HG03354 (cell line): Measurements from ENCODE around the gene MYOM3.
"Not testable (repeated sequence)": the region's sequence is repeated elsewhere in the genome, so short reads cannot be mapped to it uniquely, and the experiment has no call there.

Experiments
- ATAC-seq: cut with Tn5 transposase; IDR thresholded peaks from one replicate; pipeline ENCODE4 v1.9.1; 2021; ENCODE audit warnings: mild to moderate bottlenecking; ENCODE audit not compliant: unreplicated experiment, poor library complexity, severe bottlenecking

MYOM3 gene

GRCh38 chr1:24012878-24013277 is 99.1 kb downstream of the MYOM3 start:
- not testable (repeated sequence) for ATAC-seq

GRCh38 chr1:24010650-24011049 is 101.3 kb downstream of the MYOM3 start:
- ATAC-seq = no peak

- ATAC-seq = no peak
Measured at GRCh38 chr1:24009406-24009805, 102.5 kb downstream of the MYOM3 start.

GRCh38 chr1:24008574-24009184 is 103.3 kb downstream of the MYOM3 start:
- not testable (repeated sequence) for ATAC-seq

- ATAC-seq = no peak
Measured at GRCh38 chr1:24007079-24007478, 104.9 kb downstream of the MYOM3 start.
